Body of pancreas (tissue), 4 donors: ENCODE results near the gene BMP7.

Experiments
- POLR2A ChIP-seq, 3 donors: fragments of 450-650 bp; IDR thresholded peaks; one replicate each; pipeline ENCODE4 v1.6.1; 2016; ENCODE audit warnings: antibody characterized with exemption in 3 of 3, mild to moderate bottlenecking in 2 of 3
- TF ChIP-seq, protein P1 (sequence below), 7 experiments: fragments of 450-650 bp in 4 of 7; fragments of 200-600 bp in 3 of 7; sonication (generic) in 3 of 7; IDR thresholded peaks; one replicate each; pipeline ENCODE4 v1.5.1; 2016 to 2019; ENCODE audit warnings: antibody characterized with exemption in 7 of 7

DNA sequence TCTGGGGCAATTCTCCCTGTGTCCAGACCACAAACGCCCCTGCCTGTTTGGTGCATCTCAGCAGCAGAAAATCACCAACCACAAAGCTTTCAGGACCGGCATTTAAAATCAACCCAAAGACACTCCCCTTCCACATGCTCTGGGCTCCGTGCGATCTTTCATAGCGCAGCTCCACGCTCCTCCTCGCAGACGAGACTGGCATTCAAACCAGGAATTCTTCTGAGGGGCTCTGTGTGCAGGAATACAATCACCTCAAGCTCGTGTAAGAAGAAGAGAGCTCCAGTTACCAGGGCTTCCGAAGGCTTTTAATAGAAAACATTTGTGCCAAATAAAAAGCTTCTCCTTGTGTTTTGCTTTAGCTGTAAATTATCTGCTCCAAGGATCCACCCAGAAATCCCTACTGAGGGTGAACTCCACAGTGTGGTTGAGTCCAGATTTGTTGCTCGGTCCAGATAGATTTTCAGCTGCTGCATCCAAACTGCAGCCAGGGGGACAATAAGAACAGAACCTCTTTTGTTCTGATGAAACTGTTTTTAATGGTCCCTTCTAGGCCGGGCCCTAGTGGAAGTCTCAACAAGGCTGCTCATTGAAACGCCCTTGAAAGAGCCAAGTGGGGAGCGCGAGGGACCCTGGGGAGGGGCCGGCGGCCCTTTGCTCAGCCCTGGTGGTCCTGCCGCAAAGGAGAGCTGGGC is 16.4 kb upstream of the BMP7 start:
- TF ChIP-seq, protein P1, sequence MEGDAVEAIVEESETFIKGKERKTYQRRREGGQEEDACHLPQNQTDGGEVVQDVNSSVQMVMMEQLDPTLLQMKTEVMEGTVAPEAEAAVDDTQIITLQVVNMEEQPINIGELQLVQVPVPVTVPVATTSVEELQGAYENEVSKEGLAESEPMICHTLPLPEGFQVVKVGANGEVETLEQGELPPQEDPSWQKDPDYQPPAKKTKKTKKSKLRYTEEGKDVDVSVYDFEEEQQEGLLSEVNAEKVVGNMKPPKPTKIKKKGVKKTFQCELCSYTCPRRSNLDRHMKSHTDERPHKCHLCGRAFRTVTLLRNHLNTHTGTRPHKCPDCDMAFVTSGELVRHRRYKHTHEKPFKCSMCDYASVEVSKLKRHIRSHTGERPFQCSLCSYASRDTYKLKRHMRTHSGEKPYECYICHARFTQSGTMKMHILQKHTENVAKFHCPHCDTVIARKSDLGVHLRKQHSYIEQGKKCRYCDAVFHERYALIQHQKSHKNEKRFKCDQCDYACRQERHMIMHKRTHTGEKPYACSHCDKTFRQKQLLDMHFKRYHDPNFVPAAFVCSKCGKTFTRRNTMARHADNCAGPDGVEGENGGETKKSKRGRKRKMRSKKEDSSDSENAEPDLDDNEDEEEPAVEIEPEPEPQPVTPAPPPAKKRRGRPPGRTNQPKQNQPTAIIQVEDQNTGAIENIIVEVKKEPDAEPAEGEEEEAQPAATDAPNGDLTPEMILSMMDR (IDR thresholded peaks at IDR 0.05), result no peak
- no peak for TF ChIP-seq POLR2A (IDR thresholded peaks at IDR 0.05)
